Measurements from ENCODE around the gene PRKAB2.

- TF ChIP-seq POLR2AphosphoS5 (IDR thresholded peaks at IDR 0.05; ENCODE audit: low read depth, low read length) (no peak), POLR2A (IDR thresholded peaks at IDR 0.05; ENCODE audit: low read depth, low read length) (no peak)
Measured at GRCh38 chr1:147105909-147106308, 66.4 kb downstream of the PRKAB2 start.
